HepG2 (cell line): Measurements from ENCODE around the gene KANK4. TPM values are rescaled to one million over a fixed set of nuclear protein-coding genes. Genes with fewer than 3 reads are reported as not detected.

Experiments used
- AHDC1 ChIP-seq: sonication (generic); formaldehyde crosslinking; IDR thresholded peaks from 2 replicates; pipeline ENCODE4 v1.5.1; 2020; ENCODE audit warnings: mild to moderate bottlenecking, missing genetic modification reagents, borderline replicate concordance
- ASH2L ChIP-seq: fragments of 300-600, 200-600 bp; sonication (generic); IDR thresholded peaks from 2 replicates; pipeline ENCODE4 v1.7.0; 2017; ENCODE audit warnings: low read depth, mild to moderate bottlenecking, moderate library complexity, mixed read lengths, low read length; ENCODE audit not compliant: insufficient read length
- CREB1 ChIP-seq, 2 experiments: fragments of 450-650 bp in 1 of 2; IDR thresholded peaks; 2 replicates each; pipeline ENCODE4 v1.6.1; 2016 to 2017; ENCODE audit warnings: control low read depth in 1 of 2, mild to moderate bottlenecking in 1 of 2, missing compliant biosample characterization in 1 of 2, missing genetic modification characterization in 1 of 2
- KIAA2018 ChIP-seq: sonication (generic); formaldehyde crosslinking; IDR thresholded peaks from 2 replicates; pipeline ENCODE4 v1.5.0; 2020; ENCODE audit warnings: mild to moderate bottlenecking, missing genetic modification reagents, borderline replicate concordance
- NFYC ChIP-seq: IDR thresholded peaks from 2 replicates; pipeline ENCODE4 v1.6.1; 2016; ENCODE audit warnings: missing genetic modification reagents, missing compliant biosample characterization
- RCOR2 ChIP-seq: IDR thresholded peaks from 2 replicates; pipeline ENCODE4 v1.6.1; 2016; ENCODE audit warnings: missing biosample characterization, missing genetic modification reagents
- SNAPC2 ChIP-seq: sonication (generic); formaldehyde crosslinking; IDR thresholded peaks from 2 replicates; pipeline ENCODE4 v1.8.1; 2022; ENCODE audit warnings: mild to moderate bottlenecking, missing genetic modification reagents
- TGIF2 ChIP-seq: IDR thresholded peaks from 2 replicates; pipeline ENCODE4 v1.6.1; 2016; ENCODE audit warnings: control low read depth, missing compliant biosample characterization
- ZNF367 ChIP-seq: sonication (generic); formaldehyde crosslinking; IDR thresholded peaks from 2 replicates; pipeline ENCODE4 v1.4.0; 2020; ENCODE audit warnings: missing genetic modification reagents, borderline replicate concordance
- ZSCAN5A ChIP-seq: sonication (generic); formaldehyde crosslinking; IDR thresholded peaks from 2 replicates; pipeline ENCODE4 v1.8.0; 2022; ENCODE audit warnings: mild to moderate bottlenecking, missing genetic modification reagents, borderline replicate concordance
- polyA plus RNA-seq, 8 experiments: library from polyadenylated mRNA; depleted of rRNA in 3 of 8; stranded (reverse) in 7 of 8; unstranded in 1 of 8; fragments of >200 nt; fragmentation: Illumina TruSeq in 4 of 8; extraction: Trizol in 4 of 8; gene quantifications; 2 replicates each; pipeline versions ENCODE4 v1.2.1 to v1.2.3, GENCODE V29; 2011 to 2016; ENCODE audit warnings: low read depth in 4 of 8, missing spikeins in 1 of 8, mixed read lengths in 1 of 8; ENCODE audit not compliant: insufficient read depth in 1 of 8
- total RNA-seq, 5 experiments: library from RNA; depleted of rRNA; stranded (reverse); fragments of >200 nt; fragmentation: Illumina TruSeq; extraction: Trizol; gene quantifications; 2 replicates each; pipeline ENCODE4 v1.2.3, GENCODE V29; 2016; ENCODE audit warnings: low read depth in 1 of 5

KANK4 gene
- total and polyA plus RNA-seq, 2 of the 13 experiments (the other 11 are each of a cell fraction or from before 2014, with no cell fraction given) = 16.1 to 25.7 TPM

GRCh38 chr1:62237950-62238374 is 81.3 kb downstream of the KANK4 start (continued):
- TF ChIP-seq ZSCAN5A = peak; percentile 59; the same call in 1 of the 2 replicates
- TF ChIP-seq TGIF2 (CRISPR knock-in tag) = peak; percentile 34; the same call in 1 of the 2 replicates
- TF ChIP-seq KIAA2018 (CRISPR knock-in tag) = no peak
- TF ChIP-seq NFYC (CRISPR knock-in tag) = 0 out of 2 replicates have a peak, but pooled peaks have one; percentile 9
- peak; percentile 74 for TF ChIP-seq ASH2L
- TF ChIP-seq CREB1 (IDR thresholded peaks at IDR 0.05) = peak; percentile 19; the same call in 1 of the 2 replicates
- peak; percentile 81 for TF ChIP-seq CREB1 (CRISPR knock-in tag; IDR thresholded peaks at IDR 0.05)
- peak; percentile 96 for TF ChIP-seq RCOR2 (CRISPR knock-in tag)
- peak; percentile 52; the same call in 1 of the 2 replicates for TF ChIP-seq AHDC1 (CRISPR knock-in tag)
- TF ChIP-seq ZNF367 (CRISPR knock-in tag) = no peak
- peak; percentile 82; the same call in 1 of the 2 replicates for TF ChIP-seq SNAPC2 (CRISPR knock-in tag)
